HG02938 (cell line): ENCODE data around the gene DNAAF6.
"Not testable (repeated sequence)": the region's sequence is repeated elsewhere in the genome, so short reads cannot be mapped to it uniquely, and the experiment has no call there.

ENCODE experiments used
- ATAC-seq: cut with Tn5 transposase; IDR thresholded peaks from one replicate; pipeline ENCODE4 v1.9.1; 2021; ENCODE audit warnings: mild to moderate bottlenecking, moderate library complexity; ENCODE audit not compliant: unreplicated experiment

The DNAAF6 gene

DNA sequence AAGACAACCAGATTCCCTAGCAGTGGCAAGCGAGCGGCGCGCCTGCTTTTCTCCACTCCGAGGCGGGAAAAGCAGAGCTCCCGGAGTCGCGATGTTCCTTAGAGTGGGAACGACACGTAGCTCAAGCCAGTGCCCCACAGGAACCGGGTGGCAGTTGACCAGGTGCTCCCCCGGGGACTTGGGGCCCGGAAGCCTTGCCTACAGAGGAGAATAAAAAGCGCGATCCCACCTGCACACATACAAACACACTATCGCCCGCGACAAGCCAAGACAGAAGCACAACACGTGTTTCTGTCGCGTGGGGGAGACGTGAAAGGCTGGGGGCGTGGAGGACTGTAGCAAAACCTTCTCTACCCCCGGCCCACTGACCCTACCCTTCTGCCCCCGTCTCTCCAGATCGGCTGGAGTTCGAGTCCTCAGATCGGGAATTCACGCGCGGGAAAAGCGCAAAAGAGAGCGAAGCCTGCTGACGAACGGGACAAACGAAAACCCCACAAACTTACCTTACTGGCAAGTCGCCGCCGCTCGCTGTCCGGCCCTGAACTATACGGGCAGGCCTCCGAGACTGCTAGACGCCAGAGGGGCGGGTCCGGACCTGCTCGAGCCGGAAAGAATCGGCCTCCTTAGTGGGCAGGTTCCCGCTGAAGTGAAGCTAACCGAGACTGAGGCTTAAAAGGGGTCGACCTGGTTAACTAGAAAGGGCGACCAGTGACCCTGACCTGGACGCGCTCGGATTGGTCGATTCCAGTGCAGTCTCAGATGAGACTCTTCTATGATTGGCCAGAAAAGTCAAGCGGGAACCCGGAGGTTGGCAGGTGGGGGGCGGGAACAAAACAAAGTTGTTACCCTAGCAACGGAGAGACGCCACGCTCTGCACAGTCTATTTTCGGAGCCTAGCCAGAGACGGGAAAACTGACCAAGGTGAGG lies at the start of gene DNAAF6, which contains the start of gene NUP62CL:
Gene DNAAF6, plus strand, starts transcription at position 842 of the 927 bp plus-strand sequence. CDS start 6,265 bp downstream, outside the sequence.
Gene NUP62CL, minus strand, starts transcription at position 664 of the 927 bp plus-strand sequence. CDS start 31,287 bp downstream, outside the sequence.
- peak; percentile 93 for ATAC-seq

DNA sequence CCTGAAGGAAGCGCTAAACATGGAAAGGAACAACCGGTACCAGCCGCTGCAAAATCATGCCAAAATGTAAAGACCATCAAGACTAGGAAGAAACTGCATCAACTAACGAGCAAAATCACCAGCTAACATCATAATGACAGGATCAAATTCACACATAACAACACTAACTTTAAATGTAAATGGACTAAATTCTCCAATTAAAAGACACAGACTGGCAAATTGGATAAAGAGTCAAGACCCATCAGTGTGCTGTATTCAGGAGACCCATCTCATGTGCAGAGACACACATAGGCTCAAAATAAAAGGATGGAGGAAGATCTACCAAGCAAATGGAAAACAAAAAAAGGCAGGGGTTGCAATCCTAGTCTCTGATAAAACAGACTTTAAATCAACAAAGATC lies 48.8 kb upstream of the DNAAF6 start:
- ATAC-seq: not testable (repeated sequence)

DNA sequence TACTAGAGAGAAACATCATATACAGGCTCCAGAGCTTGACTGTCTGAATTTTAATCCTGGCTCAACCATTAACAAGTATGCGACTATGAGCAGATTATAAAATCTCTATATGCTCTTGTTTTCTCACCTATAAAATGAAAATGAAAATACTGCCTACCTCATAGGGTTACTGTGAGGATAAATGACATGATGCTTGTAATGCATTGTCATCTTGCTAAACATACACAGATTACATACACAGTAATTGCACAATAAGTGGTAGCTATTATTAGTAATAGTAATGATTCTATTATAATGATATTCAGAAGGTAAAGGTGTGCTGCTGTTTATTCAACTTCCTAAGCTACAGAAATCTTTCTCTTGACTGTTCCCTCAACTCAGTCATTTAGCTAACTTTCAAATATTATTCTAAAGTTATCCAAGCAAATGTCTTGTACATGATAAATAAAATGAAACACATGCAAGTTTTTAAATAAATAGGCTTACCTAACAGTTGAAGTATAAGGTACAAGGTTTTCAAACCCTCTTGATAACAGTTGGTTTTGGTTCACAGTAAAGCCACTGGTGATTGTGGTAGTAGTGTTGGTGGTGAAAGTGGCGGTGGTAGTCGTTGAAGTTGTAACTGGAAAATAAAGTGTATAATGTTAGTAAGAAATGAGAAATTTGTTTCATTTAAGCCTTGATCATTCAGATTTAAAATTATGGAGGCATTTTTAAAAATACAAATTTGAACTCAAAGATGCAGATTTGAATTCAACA lies 39.1 kb upstream of the DNAAF6 start:
- ATAC-seq: no peak

DNA sequence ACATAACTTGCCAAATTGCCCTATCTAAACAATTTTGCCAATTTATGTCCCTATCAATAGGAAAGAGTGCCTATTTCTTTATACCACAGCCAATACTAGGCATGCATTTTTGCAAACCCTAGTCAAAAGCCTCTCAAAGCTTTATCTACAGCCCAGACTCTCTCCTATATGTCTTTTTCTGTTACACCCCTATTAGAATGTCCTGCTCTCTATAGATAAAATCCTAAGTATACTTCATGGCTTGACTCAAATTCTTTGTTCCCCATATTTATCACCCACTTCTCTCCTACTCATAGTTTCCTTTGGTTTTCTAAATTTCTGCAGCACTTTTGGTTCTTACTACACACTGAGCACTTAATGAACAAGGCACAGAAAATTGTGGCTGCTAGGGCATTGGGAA lies 38.2 kb upstream of the DNAAF6 start:
- no peak for ATAC-seq

DNA sequence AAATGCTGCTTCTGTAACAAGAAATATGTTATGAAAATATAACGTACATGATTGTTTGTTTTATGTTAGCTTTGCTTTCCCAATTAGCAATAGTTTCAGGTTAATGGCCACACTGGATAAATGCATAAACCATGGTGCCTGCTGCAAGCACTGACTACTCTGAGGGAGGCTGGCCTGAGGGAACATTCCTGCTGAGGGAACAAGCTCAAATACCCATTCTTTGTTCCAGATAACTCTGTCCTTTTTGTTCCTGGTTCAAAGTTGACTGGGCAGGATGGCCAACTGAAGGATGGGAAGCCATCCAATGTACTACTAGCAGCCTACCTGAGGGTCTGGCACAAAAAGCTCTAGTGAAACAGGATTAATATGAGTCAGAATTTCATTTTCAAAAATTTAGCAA lies 37.7 kb upstream of the DNAAF6 start:
- ATAC-seq: no peak

DNA sequence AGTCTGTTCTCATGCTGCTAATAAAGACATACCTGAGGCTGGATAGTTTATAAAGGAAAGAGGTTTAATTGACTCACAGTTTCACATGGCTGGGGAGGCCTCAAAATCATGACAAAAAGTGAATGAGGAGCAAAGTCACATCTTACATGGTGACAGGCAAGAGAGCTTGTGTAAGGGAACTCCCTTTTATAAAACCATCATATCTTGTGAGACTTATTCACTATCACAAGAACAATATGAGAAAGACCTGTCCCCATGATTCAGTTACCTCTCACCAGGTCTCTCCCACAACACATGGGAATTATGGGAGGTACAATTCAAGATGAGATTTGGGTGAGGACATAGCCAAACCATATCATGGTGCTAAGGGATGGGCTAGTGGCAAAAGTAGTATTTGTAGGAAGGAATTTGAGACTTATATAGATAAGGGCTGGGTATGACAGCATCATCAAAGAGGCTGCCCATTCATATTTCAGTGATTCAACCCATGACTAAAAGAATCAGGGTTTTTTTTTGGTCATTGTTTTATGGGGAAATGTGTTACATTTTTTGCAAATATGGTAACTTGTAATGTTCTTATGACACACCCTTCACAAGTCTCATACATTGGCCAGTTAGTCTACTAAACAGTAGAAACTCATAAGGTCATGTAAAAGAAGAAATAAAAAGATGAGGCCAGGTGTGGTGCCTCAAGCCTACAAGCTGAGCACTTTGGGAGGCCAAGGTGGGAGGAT lies 34.9 kb upstream of the DNAAF6 start:
- ATAC-seq: no peak

DNA sequence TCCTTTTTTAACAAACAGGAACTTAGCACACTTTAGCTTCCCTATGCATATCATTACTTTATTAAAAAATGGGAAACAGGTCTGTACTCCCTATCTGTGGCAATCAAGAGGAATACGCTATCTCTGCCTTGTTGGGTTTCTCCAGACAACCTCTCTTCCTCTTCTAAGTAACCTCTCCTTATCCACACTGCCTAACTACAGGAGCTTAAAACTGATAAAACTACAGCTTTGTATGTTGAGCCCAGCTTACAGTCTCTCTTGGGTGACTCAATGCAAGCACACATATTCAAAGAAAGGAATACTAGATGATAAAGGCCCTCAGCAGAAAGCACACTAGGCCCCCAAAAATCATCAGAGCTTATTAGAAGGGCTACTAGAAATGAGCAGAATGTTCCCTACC lies 9.1 kb upstream of the DNAAF6 start:
- no peak for ATAC-seq

DNA sequence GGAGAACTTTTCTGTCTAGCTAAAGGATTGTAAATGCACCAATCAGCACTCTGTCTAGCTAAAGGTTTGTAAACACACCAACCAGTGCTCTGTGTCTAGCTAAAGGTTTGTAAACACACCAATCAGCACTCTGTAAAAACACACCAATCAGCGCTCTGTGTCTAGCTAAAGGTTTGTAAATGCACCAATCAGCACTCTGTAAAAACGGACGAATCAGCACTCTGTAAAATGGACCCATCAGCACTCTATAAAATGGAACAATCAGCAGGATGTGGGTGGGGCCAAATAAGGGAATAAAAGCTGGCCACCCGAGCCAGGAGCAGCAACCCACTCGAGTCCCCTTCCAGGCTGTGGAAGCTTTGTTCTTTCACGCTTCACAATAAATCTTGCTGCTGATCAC lies 8.3 kb upstream of the DNAAF6 start:
- ATAC-seq: not testable (repeated sequence)

DNA sequence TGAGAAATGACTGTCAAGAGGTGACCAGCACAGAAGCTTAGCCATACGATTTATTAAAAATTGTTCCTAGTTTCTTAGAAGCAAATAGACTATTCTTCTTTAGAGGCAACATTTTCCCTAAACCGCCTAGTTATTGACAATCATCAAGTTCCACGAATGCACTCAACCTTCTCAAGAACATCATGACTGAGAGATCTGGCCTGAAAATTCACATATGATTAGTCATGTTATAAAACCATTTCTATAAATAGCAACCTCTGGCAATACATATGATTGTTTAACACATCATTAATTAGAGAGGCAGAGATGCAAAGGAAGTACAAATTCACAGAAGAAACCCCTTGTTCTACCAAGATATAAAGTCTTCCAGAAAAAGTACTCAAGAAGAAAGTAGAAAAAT lies 6.9 kb upstream of the DNAAF6 start:
- ATAC-seq: no peak

DNA sequence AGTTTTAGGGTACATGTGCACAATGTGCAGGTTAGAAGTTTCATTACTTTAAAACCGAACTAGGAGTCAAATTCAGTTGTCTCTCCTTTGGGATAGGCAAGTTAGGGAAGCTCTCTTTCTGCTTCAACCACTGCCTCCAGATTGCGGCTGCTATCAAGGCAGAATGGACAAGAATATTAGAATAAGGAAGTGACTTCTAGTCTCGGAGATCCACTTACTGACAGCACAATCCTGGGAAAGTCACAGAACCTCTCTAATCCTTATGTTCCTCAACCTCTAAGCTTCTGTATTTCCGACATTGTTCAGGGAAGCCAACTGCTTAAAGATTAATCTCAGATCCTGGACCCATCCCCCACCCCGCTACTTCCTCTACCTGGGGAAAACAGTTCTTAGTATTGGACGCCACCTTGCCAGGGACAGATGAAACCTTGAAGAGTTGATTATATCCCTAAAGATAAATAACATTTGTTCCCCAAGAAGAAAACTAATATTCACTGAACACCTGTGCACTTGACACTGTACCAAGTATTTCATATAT lies 2.3 kb upstream of the DNAAF6 start:
- ATAC-seq: no peak

DNA sequence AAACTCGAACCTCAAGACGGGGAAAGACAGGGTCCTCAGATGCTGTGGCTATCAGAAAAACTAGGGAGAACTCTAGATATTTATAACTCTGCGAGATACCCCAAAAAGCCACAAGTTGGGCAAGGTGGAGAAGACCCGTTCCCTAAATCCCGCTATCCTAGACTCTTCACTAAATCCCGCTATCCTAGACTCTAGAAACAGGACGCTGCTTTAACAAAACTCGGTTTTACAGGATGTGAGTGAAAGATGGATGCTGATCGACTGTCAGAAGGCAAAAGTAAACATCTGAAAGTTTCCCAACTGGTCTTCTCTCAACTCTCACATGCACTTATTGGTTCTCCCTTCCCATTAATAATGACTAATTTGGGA lies 270 bp downstream of the DNAAF6 start:
- ATAC-seq: no peak

DNA sequence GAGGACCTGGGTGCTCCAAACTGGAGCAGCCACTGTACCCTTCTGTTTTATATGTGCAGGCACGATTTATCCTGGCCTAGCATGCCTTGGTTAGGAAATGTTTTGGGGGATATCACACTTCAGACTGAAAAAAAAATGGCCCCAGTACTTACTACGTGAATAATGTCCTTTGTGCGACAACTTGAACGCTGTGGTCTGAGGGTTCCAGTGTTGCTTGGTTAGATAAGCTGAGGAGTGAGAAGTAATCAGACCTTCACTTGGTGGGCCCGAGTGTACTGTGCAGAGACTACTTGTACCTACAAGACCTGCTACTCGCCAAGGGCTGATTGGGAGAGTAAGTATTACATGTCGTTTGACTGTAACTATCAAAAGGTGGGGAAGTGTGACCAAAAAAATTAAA lies 678 bp downstream of the DNAAF6 start:
- ATAC-seq: no peak

DNA sequence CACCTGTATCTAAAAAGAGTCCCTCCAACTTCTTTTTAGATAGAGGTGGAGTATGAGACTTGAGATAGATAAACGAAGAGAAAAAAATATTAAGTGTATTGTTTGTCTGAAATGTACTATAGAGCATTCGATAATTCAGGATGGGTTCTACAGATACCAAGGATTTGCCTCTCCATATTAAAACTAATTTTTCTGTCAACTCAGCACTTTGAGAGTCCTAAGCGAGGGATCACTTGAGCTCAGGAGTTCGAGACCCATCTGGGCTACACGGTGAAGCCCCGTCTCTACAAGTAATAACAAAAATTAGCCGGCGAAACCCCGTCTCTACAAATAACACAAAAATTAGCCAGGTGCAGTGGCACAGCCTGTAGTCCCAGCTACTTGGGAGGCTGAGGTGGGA lies 1.5 kb downstream of the DNAAF6 start:
- no peak for ATAC-seq

DNA sequence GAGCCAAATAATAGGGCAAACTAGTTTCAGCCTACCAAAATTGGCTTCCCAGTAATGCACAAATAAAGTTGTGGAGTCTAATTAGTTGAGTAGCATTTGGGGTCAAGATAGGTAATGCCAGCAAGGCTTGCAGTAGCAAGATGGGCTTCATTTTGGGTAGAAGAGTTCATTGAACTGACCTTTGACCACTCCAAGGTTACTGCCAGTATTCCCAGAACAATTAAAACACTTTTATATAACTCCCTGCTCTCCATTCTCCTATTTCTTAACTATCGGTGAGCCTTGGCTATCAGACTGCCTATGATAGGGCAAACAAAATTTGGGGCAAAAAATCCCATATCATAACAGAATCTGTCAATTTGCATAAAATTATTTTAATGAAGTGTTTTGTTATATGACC lies 7.1 kb downstream of the DNAAF6 start:
- no peak for ATAC-seq

DNA sequence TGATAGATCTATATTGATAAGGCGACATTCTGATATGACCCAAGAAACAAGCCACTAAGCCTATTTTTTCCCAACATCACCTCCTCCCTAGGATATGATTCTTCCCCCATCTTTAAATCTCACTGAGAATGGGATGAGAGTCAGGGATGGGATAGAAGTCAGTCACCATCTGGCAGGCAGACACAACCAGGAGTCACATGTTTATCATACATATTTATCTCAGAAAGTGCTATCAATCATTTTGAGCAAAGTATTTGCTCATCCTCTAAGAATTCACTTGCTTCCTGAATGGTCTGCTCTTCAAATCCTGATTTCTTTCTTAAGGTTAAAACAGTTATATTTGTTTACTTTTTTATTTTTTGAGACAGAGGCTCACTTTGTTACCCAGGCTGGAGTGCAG lies 20.3 kb downstream of the DNAAF6 start:
- ATAC-seq: no peak

DNA sequence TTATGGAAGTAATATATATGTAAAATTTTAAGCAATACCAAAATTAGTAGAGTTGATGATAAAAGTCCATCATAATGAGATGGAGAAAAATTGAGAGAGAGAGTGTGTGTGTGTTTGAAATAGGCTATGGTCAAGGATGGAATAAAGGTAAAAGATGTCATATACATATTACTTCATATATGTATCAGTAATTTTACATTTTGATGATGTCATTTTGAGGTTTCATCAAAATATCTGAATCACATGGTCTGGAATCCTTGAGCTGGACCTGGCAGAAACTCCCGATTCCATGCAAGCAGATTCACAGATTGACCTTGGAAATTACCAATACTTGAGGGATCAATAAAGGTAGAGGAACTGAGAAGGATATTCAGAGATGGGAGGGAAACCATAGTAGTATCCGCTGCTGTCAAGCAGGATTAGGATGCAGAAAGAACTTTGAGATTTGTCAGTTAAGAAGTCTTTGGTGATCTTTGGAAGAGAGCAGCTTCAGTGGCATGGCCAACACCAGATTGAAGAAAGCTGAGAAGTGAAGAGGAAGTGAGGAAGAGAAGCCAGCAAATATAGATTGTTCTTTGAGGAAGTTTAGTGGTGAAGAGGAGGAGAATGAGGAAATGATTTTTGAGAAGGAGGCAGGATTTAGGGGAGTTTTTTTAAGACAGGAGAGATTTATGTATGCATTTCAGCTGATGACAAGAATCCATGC lies 21.5 kb downstream of the DNAAF6 start:
- ATAC-seq: no peak

DNA sequence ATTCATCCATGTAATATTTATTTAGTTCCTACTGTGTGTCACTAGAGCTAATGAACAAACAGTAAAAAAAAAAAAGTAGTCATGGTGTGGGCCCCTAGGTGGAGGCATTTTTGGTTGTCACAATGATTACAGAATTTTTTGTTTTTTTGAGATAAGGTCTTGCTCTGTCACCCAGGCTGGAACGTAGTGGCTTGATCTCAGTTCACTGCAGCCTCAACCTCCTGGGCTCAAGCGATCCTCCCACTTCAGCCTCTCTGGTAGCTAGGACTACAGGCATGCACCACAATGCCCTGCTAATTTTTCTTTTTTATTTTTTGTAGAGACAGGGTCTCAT lies 22.0 kb downstream of the DNAAF6 start:
- no peak for ATAC-seq

DNA sequence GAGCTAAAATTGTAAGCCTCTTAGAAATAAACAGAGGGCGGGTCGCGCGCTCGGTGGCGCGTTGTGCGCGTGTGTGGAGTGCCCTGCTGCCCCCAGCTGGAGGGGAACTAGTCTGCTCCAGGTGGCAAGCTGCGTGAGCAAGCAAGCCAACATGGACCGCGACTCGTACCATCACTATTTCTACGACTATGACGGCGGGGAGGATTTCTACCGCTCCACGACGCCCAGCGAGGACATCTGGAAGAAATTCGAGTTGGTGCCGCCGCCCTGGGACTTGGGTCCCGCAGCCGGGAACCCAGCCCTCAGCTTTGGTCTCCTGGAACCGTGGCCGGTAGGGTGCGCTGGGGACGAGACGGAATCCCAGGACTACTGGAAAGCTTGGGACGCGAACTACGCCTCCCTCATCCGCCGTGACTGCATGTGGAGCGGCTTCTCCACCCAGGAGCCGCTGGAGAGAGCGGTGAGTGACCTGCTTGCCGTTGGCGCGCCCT lies 66.1 kb downstream of the DNAAF6 start:
- no peak for ATAC-seq

DNA sequence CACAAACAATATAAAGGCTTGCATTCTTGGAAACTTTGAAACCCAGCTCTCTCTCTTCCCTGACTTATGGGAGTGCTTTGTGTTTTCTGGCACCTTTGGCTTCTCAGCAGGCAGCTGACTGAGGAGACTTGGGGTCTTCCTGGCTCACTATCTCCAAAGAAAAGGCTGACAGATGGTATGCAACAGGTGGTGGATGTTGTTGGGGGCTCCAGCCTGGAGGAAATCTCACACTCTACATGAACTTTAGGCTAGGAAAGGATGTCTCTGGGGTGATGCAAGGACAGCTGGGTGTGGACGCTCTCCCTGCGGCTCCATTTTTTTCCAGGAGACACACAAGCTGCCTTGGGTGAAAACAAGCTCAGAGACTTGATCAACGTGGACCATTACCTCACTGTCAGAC lies 67.4 kb downstream of the DNAAF6 start:
- no peak for ATAC-seq

DNA sequence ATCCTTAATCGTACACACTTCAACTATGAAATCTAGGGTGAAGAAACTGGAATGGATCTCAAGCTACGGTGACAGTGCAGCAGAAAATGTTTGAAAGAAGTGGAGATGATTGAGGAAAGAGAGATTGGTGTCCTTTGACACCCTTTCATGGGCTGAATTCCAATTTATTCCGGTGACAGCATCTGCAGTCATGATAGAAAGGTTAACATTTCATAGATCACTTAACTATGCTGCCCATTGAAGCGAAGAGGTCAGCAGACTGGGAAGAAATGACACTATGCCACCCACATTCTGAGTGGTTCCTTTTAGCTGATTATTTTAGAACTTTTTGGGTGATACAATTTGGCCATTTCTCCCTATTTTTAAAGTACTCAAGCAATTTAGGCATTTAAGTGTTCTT lies 82.3 kb downstream of the DNAAF6 start:
- no peak for ATAC-seq
